GM18505 (cell line): ENCODE results near the gene PSMD14.

Source experiments
- ATAC-seq: cut with Tn5 transposase; IDR thresholded peaks from one replicate; pipeline ENCODE4 v1.9.1; 2021; ENCODE audit not compliant: unreplicated experiment
- POLR2A ChIP-seq: IDR thresholded peaks from 4 replicates; pipeline ENCODE4 v1.6.1; 2011; ENCODE audit warnings: borderline replicate concordance; ENCODE audit not compliant: insufficient read depth, insufficient read length; ENCODE audit errors: extremely low read depth

PSMD14 gene

DNA sequence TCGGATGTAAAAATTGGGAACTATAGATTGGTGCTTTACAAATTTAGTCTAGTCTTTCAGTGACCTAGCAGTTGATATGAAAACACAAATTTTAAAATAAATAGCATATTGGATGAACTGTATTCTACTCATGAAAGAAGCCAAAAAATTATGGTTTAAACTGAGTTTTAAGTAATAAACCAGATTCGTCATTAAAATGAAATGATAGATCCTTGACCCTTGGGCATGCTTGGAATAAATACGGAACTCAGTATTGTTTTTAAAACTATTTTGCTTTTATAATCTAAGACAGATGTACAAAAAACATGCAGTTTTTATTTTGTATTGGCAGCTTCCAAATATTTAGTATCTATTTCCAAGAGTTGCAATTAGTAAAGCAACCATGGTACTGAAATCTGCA, 73.3 kb downstream of the PSMD14 start:
- no peak for ATAC-seq
- no peak for TF ChIP-seq POLR2A

DNA sequence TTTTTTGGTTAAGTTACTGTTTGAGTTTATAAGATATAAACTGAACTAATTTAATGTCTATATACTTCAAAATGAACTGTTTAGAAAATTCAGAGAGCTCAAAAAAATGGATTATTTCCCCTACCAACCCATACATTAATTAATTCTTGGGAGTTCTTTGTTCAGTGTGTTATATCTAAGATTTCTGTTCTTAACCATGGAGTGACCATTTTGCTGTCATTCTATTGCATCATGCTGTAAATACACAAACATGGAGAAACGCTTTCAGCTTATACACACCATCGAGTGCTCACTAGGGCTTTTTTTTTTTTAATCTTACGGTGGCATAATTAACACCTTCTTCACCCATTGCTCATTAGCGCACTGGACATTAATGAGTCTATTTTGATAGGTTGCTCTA, 74.5 kb downstream of the PSMD14 start:
- ATAC-seq: no peak
- TF ChIP-seq POLR2A: no peak

DNA sequence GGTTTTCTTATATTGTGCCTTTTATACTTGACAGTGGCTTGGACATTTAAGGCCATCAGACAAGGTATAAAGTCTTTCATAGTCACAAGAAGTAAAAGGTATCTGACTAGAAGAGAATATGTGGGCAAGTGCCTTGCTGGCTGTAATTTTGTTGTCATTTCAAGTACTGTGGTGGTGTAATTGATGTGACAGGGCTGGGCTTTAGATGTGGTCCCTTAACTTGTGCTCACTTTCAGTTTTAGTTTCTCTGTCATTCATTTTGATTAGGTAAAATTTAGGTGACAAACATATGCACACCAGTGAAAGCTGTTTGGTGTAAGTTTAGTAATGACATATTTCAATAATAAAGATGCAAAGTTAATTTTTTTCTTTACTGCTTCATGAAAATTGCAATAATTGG, 76.6 kb downstream of the PSMD14 start:
- no peak for TF ChIP-seq POLR2A

DNA sequence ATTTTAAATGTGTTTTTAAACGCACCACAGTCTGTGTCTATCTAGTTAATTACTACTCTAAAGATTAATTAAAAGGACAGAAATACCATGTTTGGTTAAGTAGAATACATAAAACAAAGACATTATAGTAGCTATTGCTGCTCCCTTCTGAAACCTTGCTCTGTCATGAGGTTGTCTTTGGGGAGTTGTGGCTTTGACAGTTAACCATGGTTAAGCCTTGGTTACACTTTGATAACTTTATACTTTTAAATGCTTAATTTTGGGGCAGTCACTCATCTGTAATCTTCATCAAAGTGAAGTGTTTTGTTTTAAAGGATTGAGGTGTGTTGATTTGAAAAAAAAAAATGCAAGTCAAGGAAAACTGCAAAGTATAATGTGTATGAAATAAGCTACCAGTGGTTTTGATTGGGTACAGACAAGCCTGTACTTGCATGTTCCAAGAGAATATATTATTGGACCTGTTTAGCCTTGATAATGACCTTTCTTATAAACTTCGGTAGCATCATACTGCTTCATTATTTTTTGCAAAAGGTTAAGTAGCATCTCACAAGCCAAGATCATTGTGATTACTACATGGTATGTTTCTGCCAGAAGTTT, 78.1 kb downstream of the PSMD14 start:
- ATAC-seq: peak; percentile 40
- TF ChIP-seq POLR2A: no peak

More for the DNA sequence above, 76.6 kb downstream of the PSMD14 start:
- ATAC-seq: peak; percentile 76

DNA sequence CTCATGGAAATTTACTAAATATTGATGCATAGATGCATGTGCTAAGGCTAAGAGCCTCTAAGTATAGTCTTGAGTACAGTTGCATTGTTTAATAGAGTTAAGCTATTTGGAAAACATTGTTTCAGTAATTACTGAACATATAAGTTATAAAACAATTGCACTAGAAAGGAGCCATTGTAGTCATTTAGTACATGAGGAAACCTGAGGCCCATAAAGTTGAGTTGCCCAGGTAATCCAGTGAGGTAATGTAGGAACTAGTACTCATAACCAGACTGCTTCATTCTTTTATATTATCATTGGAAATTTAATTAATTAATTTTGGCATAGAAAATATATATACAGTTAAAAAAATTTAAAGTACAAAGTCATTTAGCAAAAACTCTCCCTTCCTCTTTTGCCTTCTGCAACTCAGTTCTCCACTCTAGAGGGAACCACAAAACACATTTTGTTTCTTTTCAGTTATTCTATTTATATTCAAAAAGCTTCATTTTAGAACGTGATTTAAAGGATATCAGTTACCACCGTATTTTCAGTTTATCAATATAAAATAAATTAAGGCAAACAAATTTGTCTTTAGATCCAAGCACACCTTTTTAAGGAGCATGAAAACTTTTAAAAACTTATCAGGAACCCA, 80.0 kb downstream of the PSMD14 start:
- TF ChIP-seq POLR2A: no peak
- ATAC-seq: no peak

DNA sequence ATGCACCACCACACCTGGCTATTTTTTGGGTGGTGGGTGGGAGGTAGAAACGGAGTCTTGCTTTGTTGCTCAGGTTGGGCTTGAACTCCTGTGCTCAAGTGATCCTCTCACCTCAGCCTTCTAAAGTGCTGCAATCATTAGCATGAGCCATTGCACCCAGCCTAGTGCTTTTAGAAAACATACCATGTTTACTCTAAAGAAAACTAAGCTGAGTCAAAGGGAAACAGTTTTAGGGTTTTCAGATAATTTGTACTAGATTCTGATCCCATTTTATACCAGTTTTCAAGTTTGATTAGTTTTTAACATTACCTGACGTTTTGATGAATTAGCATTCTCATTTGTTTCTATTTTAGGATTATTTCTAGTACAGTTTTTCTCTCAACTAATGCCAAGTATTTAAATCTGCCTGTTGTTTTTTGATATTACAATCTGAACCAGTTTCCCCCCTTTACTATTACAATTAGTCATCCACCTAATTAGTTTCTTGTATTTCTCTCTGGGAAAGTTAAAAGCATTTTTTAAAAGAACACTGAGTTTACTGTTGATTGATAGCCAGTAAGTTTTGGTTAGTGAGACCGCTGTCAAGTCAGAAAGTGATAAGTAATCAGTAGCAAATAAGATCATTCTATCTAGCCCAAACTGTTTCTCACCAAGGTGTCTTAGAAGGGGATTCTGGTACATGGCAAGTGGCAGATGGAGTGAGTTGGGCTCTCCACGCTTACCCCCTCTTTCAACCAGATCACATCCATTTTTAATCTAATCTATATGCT, 83.7 kb downstream of the PSMD14 start:
- no peak for ATAC-seq
- TF ChIP-seq POLR2A: no peak

DNA sequence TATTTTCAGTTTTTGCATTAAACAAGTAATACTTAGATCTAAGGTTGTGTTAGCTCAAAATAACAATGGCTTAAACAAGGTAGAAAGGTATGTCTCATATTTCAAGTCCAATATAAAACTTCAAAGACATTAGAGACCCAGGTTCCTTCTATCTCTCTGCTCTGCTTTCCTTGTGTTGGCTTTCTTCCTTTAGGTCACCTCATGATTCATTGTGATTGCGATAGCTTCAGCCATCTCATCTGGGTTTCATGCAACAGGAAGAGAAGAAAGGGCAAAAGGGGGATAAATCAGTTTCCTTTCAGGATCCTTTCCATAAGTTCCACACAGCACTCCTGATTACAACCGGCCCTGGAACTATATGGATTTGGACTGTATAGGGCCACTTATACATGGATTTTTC, 91.9 kb downstream of the PSMD14 start:
- TF ChIP-seq POLR2A: no peak
- no peak for ATAC-seq

DNA sequence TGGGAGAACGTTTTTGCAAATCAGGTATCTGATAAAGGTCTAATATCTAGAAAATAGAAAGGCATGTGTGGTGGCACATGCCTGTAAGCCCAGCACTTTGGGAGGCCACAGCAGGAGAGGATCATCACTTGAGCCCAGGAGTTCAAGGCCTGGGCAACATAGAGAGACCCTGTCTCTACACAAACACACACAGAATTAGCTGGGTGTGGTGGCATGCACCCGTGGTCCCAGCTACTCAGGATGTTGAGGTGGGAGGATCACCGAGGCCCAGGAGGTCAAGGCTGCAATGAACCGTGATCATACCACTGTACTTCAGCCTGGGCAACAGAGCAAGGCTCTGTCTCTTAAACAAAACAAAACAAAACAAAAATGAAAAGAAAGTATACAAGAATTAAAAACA, 94.1 kb downstream of the PSMD14 start:
- TF ChIP-seq POLR2A: no peak
- no peak for ATAC-seq

DNA sequence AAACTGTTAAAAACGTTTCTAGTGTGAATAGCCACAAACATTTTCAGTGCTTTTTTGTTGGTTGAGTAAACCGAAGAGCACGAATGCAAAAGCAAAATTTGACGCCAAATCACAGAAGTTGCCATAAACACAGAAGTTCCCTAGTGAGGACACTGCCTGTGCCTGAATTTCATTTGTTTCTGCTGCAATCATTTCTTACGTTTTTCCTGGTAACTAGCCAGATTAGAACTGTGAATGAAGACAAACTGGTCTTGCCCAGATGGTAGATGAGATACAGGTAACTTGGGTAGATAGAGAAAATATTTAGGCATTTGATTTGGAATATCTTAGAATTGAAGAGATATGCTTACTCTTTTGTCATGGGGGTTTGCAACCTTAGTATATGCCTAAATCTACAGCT, 98.1 kb downstream of the PSMD14 start:
- TF ChIP-seq POLR2A: no peak
- ATAC-seq: no peak

DNA sequence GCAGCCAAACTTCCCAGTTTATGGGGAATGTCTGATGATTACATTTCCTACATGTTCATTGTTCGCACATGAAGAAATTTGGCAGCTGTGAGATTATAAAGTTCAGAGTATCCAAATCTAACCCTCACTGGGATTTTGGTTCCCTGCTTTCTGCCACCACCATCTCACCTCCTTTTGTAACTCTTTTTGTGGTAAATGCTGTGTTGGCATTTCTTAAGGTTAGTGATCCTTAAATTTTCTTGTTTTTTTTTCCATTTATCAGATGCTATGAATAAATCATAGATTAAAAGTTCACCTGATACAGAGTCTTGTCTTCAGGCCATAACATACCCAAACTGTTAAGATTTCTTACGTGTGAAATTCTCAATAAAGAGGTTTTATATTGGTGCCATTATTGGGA, 99.4 kb downstream of the PSMD14 start:
- TF ChIP-seq POLR2A: no peak
- no peak for ATAC-seq

DNA sequence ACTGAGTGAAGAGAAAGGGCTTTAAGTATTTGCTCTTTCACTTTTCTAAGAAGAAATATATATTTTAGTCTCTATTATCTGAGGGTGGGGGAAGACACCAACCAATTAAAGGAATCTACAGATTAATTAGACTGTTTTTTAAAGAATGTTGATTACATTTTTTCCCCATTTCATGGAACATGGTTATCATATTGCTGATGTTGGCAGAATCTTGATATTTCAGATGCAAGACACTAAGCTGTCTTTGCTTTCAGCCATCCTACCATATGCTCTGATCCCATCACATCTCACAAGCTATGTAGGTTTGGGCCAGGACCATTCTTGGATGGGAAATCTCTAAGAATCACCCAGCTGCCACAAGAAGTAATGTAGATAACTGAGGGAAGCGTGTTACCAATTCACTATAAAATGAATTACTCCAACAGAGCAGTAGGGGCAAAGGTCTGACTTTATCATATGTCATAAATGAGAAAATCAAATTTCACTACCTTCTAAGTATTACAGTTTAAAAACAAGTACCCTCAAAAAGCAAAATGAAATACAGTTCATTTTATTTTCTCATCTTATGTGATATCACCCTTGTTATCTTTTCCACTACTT, 101.2 kb downstream of the PSMD14 start:
- ATAC-seq: no peak
- TF ChIP-seq POLR2A: no peak

DNA sequence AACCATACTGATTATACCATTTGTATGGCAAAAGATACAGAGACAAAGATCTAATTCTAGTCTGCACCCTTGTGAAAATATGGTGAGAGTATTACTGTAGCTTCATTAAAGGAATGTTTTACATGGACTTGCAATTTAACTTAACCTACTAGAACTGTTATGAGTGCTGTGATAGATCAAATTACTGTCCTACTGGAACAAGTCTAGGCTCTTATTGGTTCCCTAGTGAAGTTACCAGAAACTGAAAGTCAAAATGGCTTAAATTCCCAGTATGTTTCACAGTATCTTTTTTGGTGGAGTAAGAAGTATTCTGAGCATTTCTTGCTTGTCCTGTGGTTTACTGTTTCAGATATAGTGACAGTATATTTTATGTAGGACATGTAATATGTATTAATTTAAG, 104.1 kb downstream of the PSMD14 start:
- TF ChIP-seq POLR2A: no peak

DNA sequence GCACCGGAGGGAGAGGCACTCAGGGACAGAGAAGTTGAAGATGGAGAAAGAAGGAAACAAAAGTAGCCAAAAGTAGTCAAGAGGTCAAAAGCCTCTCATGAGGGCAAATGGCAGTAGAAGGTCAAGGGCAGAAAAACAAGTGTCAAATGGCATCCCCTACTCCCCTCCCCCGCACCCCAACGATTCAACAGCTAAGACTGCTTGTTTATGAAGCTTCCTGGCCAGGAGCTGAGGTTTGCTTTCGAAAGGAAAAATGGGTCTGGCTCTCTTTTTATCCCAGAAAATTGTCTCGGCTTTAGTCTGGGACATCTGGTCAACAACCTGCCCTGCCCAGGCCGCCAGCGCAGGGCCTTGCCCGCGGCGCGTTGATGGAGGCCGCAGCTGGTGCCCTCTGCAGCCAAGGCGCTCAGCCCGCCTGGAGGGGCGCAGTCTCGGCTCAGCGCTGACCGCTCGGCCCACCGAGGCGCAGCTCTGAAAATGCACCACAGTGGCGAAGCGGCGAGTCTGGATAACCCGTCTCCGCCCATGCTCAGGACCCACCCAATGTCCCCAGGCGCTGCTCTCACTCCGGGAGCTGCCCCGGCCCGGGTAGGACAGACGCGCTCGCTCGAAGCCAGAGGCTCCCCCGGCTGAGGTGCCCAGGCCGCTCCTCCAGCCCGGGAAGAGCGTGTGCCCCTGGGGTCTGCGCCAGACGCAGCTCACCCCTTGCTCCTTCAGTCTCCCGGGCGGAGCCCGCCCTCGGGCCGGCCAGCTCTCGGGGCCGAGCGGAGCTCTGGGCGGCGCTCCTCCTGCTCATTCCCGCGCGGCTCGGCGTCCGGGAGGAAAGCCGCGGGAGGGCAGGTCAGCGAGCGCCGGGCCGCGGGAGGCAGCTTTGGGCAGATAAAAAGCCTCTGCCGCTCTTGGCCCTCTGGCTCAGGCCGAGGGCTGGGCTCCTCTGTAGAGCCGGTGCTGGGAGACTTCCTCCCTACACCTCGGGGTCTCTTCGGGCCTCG, 106.1 kb downstream of the PSMD14 start:
- peak; percentile 47 for ATAC-seq
- TF ChIP-seq POLR2A: no peak

More for the DNA sequence above, 104.1 kb downstream of the PSMD14 start:
- no peak for ATAC-seq
